Glutamatergic neuron (in vitro differentiated cells): ENCODE data around the gene USP3. TPM values are rescaled to one million over a fixed set of nuclear protein-coding genes. Genes with fewer than 3 reads are reported as not detected.
A peak's percentile ranks its signal among the peaks of the same experiment; 100 is the strongest.

ENCODE experiments used
- DNase-seq: peaks from one replicate; pipeline ENCODE4 v3.0.0; 2022
- H3K27ac Mint-ChIP-seq: one replicate; pipeline ENCODE4 v1.8.0; 2020; ENCODE audit warnings: mild to moderate bottlenecking, mixed read lengths, inconsistent platforms; ENCODE audit not compliant: unreplicated experiment
- H3K27me3 Mint-ChIP-seq: one replicate; pipeline ENCODE4 v1.8.0; 2020; ENCODE audit warnings: mild to moderate bottlenecking, moderate library complexity, mixed read lengths, inconsistent platforms; ENCODE audit not compliant: unreplicated experiment
- H3K36me3 Mint-ChIP-seq: one replicate; pipeline ENCODE4 v1.8.0; 2020; ENCODE audit warnings: mild to moderate bottlenecking, mixed read lengths, inconsistent platforms; ENCODE audit not compliant: unreplicated experiment
- H3K4me1 Mint-ChIP-seq: one replicate; pipeline ENCODE4 v1.8.0; 2020; ENCODE audit warnings: mild to moderate bottlenecking, low read depth, mixed read lengths, inconsistent platforms; ENCODE audit not compliant: unreplicated experiment
- H3K4me3 Mint-ChIP-seq: one replicate; pipeline ENCODE4 v1.8.0; 2020; ENCODE audit warnings: mild to moderate bottlenecking, mixed read lengths, inconsistent platforms; ENCODE audit not compliant: unreplicated experiment
- H3K9me3 Mint-ChIP-seq: one replicate; pipeline ENCODE4 v1.8.0; 2020; ENCODE audit warnings: mild to moderate bottlenecking, moderate library complexity, mixed read lengths, inconsistent platforms; ENCODE audit not compliant: unreplicated experiment
- total RNA-seq: library from RNA; stranded (reverse); fragmentation: NEBNext Ultra II Directional; extraction: Animal tissue kit (Norgen Biotek cat#: 25700); gene quantifications from one replicate; pipeline ENCODE4 v1.2.1, GENCODE V29; 2021; ENCODE audit not compliant: unreplicated experiment
- TF ChIP-seq, protein P1 (sequence below): fragments of 200-600 bp; sonication (generic); IDR thresholded peaks from one replicate; pipeline ENCODE4 v1.5.0; 2021; ENCODE audit not compliant: partially characterized antibody, unreplicated experiment

Gene USP3
- total RNA-seq, 1 donor from 2014 or later = 50.9 TPM

DNA sequence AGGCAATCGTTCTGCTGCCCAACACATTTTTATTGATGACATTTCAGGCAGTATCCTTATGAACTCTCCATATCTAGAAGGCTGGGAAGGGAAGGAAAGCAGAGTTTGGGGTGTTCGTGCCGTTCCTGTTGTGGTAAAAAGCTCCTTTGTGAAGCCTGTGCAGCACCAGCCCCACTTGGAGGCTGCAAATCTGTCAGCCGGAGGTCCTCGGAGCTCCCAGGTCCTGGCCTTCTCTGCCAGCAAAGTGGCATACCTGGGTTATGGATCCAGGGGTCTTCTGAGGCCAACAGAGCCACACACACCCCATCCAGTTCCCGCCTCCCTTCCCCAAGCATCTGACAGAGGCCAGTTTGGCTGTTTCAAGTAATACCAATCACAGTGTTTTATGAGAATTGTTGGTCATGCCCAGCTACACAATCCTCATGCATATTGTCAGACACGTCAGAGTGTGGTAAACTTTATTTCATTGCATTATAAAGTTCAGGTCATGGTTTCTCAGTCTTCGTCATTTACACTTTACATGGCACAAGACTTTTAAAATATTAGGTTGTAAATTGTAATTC, 15.9 kb upstream of the USP3 start:
- TF ChIP-seq, protein P1, sequence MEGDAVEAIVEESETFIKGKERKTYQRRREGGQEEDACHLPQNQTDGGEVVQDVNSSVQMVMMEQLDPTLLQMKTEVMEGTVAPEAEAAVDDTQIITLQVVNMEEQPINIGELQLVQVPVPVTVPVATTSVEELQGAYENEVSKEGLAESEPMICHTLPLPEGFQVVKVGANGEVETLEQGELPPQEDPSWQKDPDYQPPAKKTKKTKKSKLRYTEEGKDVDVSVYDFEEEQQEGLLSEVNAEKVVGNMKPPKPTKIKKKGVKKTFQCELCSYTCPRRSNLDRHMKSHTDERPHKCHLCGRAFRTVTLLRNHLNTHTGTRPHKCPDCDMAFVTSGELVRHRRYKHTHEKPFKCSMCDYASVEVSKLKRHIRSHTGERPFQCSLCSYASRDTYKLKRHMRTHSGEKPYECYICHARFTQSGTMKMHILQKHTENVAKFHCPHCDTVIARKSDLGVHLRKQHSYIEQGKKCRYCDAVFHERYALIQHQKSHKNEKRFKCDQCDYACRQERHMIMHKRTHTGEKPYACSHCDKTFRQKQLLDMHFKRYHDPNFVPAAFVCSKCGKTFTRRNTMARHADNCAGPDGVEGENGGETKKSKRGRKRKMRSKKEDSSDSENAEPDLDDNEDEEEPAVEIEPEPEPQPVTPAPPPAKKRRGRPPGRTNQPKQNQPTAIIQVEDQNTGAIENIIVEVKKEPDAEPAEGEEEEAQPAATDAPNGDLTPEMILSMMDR = no peak
- Mint-ChIP-seq H3K4me1 (peaks cover 14% of the 10 kb centered on the region), H3K4me3 (no peak overlapping the region), H3K36me3 (no peaks in the 10 kb centered on the region), H3K27ac (no peak overlapping the region), H3K27me3 (peaks cover 1% of the 10 kb centered on the region), H3K9me3 (peaks cover 11% of the 10 kb centered on the region)
- no peak for DNase-seq

DNA sequence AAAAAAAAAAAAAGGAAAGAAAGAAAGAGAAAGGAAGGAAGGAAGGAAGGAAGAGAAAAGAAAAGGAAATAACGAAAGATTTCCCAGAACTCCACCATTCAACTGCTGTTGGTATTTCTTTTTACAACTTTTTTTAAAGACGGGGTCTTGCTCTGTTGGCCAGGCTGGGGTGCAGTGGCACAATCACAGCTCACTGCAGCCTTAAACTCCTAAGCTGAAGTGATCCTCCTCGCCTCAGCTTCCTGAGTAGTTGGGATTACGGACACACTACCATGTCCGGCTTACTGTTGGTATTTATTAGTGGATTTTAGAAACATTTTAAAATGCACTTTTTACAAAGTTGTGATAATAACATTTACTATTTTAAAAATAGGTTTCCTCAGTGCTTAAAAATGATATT, 15.0 kb upstream of the USP3 start:
- TF ChIP-seq, protein P1 = no peak
- no peak for DNase-seq
- no peaks in the 10 kb centered on the region for H3K36me3 Mint-ChIP-seq
- no peak overlapping the region for H3K27ac Mint-ChIP-seq
- no peak overlapping the region for H3K4me3 Mint-ChIP-seq
- H3K9me3 Mint-ChIP-seq = peaks cover 11% of the 10 kb centered on the region
- peaks cover 15% of the 10 kb centered on the region for H3K4me1 Mint-ChIP-seq
- H3K27me3 Mint-ChIP-seq = peaks cover 1% of the 10 kb centered on the region

DNA sequence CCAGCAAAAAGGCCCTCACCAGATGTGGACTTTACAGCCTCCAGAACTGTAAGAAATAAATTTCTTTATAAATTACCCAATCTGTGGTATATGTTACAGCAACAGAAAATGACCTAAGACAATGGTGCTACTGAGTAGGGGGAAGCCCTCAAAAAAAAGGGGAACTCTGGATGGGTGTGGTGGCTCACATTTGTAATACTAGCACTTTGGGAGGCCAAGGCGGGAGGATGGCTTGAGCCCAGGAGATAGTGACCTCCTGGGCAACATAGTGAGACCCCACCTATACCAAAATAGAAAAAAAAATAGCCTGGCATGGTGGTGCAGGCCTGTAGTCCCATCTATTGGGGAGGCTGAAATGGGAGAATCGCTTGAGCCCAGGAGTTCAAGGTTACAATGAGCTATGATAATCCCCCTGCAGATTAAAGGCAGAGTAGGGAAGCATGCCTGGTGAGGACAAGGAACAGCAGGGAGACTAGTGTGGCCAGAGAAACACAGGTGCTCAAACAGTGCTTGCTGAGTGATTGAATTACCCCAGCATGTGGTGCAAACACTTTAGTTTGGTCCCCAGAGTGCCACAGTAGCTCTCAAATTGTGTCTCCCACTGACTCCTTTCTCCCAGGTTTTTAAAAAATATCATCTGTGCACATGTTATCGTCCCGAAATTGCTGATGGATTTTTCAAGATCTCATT, 13.9 kb upstream of the USP3 start:
- DNase-seq = no peak
- H3K4me1 Mint-ChIP-seq = peaks cover 15% of the 10 kb centered on the region
- TF ChIP-seq, protein P1 = no peak
- peaks cover 1% of the 10 kb centered on the region for H3K27me3 Mint-ChIP-seq
- H3K4me3 Mint-ChIP-seq = no peak overlapping the region
- no peaks in the 10 kb centered on the region for H3K36me3 Mint-ChIP-seq
- H3K27ac Mint-ChIP-seq = no peak overlapping the region
- H3K9me3 Mint-ChIP-seq = peaks cover 11% of the 10 kb centered on the region

DNA sequence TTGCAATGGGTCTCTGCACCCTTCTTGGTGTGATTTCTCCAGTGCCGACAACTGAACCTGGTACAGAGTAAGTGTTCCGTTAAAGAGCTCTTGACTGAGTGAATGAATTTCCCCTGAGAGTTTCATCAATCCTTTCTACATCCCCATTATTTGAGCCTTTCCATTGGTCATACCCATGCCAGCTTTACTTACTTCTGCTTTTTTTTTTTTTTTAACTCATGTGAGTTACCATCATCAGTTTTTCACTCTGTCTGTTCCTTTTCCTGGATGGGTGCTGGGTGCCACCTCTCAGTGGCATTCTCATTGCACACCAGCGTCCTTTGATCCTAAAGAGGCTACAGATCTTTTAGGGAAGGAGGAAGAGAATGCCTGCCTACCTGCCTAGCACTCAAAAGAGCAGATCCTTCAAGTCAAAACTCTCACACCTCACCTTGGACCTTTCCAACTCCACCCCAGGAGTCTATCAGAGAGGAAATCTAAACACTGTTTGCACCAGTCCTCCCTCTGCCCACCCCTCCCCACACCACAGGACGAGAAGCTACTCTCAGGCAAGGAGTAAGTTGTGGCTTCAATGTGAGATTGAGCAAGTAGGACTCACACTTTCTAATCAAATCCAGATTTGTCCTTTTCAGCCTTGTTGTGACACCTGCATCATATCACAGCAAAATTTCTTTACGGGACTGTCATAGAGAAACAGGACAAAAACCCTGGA, 13.1 kb upstream of the USP3 start:
- peaks cover 11% of the 10 kb centered on the region for H3K9me3 Mint-ChIP-seq
- no peaks in the 10 kb centered on the region for H3K36me3 Mint-ChIP-seq
- peaks cover 1% of the 10 kb centered on the region for H3K27me3 Mint-ChIP-seq
- peak overlapping the region; percentile 33 for H3K4me3 Mint-ChIP-seq
- TF ChIP-seq, protein P1 = no peak
- H3K27ac Mint-ChIP-seq = no peak overlapping the region
- DNase-seq = no peak
- H3K4me1 Mint-ChIP-seq = peaks cover 18% of the 10 kb centered on the region

DNA sequence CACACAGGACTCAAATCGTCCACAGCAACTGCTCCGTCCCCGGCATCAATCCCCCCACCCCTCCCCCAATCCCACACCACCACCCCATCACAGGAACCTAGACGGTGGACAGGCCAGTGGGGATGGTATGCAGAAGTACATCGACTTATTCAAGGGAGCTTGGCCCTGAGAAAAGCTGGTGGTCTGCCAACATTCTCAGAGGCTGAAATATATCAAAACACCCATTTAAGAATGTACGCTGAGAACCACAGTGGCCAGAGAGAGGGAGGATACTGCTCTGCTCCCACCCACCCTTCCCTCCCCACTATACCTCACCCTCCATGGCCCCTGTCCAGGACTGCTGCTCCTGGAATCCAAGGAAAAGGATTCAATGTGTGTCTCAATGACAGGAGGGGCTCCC, 12.4 kb upstream of the USP3 start:
- peaks cover 18% of the 10 kb centered on the region for H3K4me1 Mint-ChIP-seq
- no peaks in the 10 kb centered on the region for H3K36me3 Mint-ChIP-seq
- H3K27me3 Mint-ChIP-seq = peaks cover 1% of the 10 kb centered on the region
- no peak overlapping the region for H3K27ac Mint-ChIP-seq
- DNase-seq = no peak
- TF ChIP-seq, protein P1 = no peak
- peaks cover 11% of the 10 kb centered on the region for H3K9me3 Mint-ChIP-seq
- H3K4me3 Mint-ChIP-seq = no peak overlapping the region
